SK-N-SH (cell line): ENCODE measurements around the gene NUAK1. TPM values are rescaled to one million over a fixed set of nuclear protein-coding genes. Genes with fewer than 3 reads are reported as not detected.

Source experiments
- CTCF ChIA-PET: fragments of 300-600, 350-600 bp; formaldehyde crosslinking; extraction: SDS; loops from one replicate; lab custom pipeline; 2021; lab: Yijun Ruan, JAX
- POLR2A ChIA-PET: fragments of 350-600 bp; sonication (Branson Sonifier 250); formaldehyde crosslinking; extraction: SDS; loops from one replicate; lab custom pipeline; 2020; ENCODE audit warnings: antibody characterized with exemption, inconsistent platforms; lab: Yijun Ruan, JAX
- DNase-seq: peaks from one replicate; pipeline ENCODE4 v3.0.0; 2012
- H2AFZ ChIP-seq: fragments of 200-600 bp; sonication (generic); 2 replicates; pipeline ENCODE4 v1.8.1; 2016; ENCODE audit warnings: antibody characterized with exemption, mild to moderate bottlenecking, low read depth
- H3F3A ChIP-seq: fragments of 200-600 bp; sonication (generic); replicated peaks from 2 replicates; pipeline ENCODE3; 2016; ENCODE audit warnings: antibody characterized with exemption, mild to moderate bottlenecking; ENCODE audit not compliant: insufficient read depth
- H3K27ac ChIP-seq, 2 experiments: fragments of 200-500 bp in 1 of 2; fragments of 200-600 bp in 1 of 2; sonication (Bioruptor generic) in 1 of 2; sonication (generic), shearing (Covaris generic) in 1 of 2; 2 replicates each; pipeline versions ENCODE4 v1.5.1 to v1.6.1; 2014 to 2016; ENCODE audit warnings: low read depth in 2 of 2, inconsistent platforms in 1 of 2, low read length in 1 of 2, mild to moderate bottlenecking in 1 of 2, mixed read lengths in 1 of 2
- H3K27me3 ChIP-seq: fragments of 200-600 bp; sonication (generic), shearing (Covaris generic); 2 replicates; pipeline ENCODE4 v1.6.1; 2016; ENCODE audit warnings: mixed run types; ENCODE audit not compliant: insufficient read depth
- H3K36me3 ChIP-seq, 2 experiments: fragments of 200-500 bp in 1 of 2; fragments of 200-600 bp in 1 of 2; sonication (Bioruptor generic) in 1 of 2; sonication (generic) in 1 of 2; replicated peaks in 1 of 2; 2 replicates each; pipeline versions ENCODE3 to v1.5.1; 2014 to 2016; ENCODE audit warnings: low read length in 1 of 2, mild to moderate bottlenecking in 1 of 2; ENCODE audit not compliant: insufficient read depth in 2 of 2, control insufficient read depth in 1 of 2
- H3K4me1 ChIP-seq, 2 experiments: fragments of 200-500 bp in 1 of 2; fragments of 200-600 bp in 1 of 2; sonication (Bioruptor generic) in 1 of 2; sonication (generic), shearing (Covaris generic) in 1 of 2; 2 replicates each; pipeline versions ENCODE4 v1.5.1 to v1.6.1; 2014 to 2016; ENCODE audit warnings: low read depth in 1 of 2, low read length in 1 of 2, mixed run types in 1 of 2; ENCODE audit not compliant: insufficient read depth in 2 of 2, control insufficient read depth in 1 of 2
- H3K4me2 ChIP-seq: fragments of 200-600 bp; sonication (generic), shearing (Covaris generic); 2 replicates; pipeline ENCODE4 v1.6.1; 2017; ENCODE audit warnings: mixed run types
- H3K4me3 ChIP-seq, 2 experiments: fragments of 200-500 bp in 1 of 2; fragments of 200-600 bp in 1 of 2; sonication (Bioruptor generic) in 1 of 2; sonication (generic), shearing (Covaris generic) in 1 of 2; 2 replicates each; pipeline versions ENCODE4 v1.5.1 to v1.8.1; 2014 to 2016; ENCODE audit warnings: low read depth in 2 of 2, inconsistent platforms in 1 of 2, low read length in 1 of 2, mild to moderate bottlenecking in 1 of 2, mixed read lengths in 1 of 2, moderate library complexity in 1 of 2
- H3K79me2 ChIP-seq: fragments of 200-600 bp; sonication (generic); 2 replicates; pipeline ENCODE4 v1.8.1; 2017; ENCODE audit warnings: mild to moderate bottlenecking; ENCODE audit not compliant: insufficient read depth
- H3K9ac ChIP-seq: fragments of 200-600 bp; sonication (generic); 2 replicates; pipeline ENCODE4 v1.6.1; 2017; ENCODE audit warnings: mixed run types
- H3K9me2 ChIP-seq: fragments of 200-600 bp; sonication (generic); 2 replicates; pipeline ENCODE4 v1.6.1; 2017; ENCODE audit warnings: mixed run types
- H3K9me3 ChIP-seq: fragments of 200-600 bp; sonication (generic); 2 replicates; pipeline ENCODE4 v1.6.1; 2017; ENCODE audit warnings: mixed run types, mild to moderate bottlenecking, moderate library complexity
- H4K20me1 ChIP-seq: fragments of 200-600 bp; sonication (generic); 2 replicates; pipeline ENCODE4 v1.6.1; 2017; ENCODE audit warnings: mild to moderate bottlenecking, mixed run types; ENCODE audit not compliant: insufficient read depth
- CTCF ChIP-seq: fragments of 200-600 bp; sonication (generic); IDR thresholded peaks from 2 replicates; pipeline ENCODE4 v1.6.1; 2017; ENCODE audit warnings: antibody characterized with exemption, mild to moderate bottlenecking, moderate library complexity
- EP300 ChIP-seq, 2 experiments: IDR thresholded peaks; 2 replicates each; pipeline versions ENCODE4 v1.4.0 to v1.6.1; 2012; ENCODE audit warnings: borderline replicate concordance in 1 of 2, low read depth in 1 of 2, low read length in 1 of 2
- FOSL2 ChIP-seq: IDR thresholded peaks from 2 replicates; pipeline ENCODE4 v1.4.0; 2012; ENCODE audit warnings: low read depth, mild to moderate bottlenecking, moderate library complexity, borderline replicate concordance
- GATA2 ChIP-seq: sonication (generic); formaldehyde crosslinking; IDR thresholded peaks from 2 replicates; pipeline ENCODE4 v1.5.0; 2020; ENCODE audit warnings: mild to moderate bottlenecking, missing genetic modification reagents
- IRF3 ChIP-seq: fragments of 150-350 bp; IDR thresholded peaks from 2 replicates; pipeline ENCODE4 v1.6.1; 2016; ENCODE audit warnings: mild to moderate bottlenecking, low read depth, low read length
- MEF2A ChIP-seq: IDR thresholded peaks from 2 replicates; pipeline ENCODE4 v1.4.0; 2012; ENCODE audit warnings: low read depth, borderline replicate concordance
- PBX3 ChIP-seq: IDR thresholded peaks from 2 replicates; pipeline ENCODE4; 2012
- RAD21 ChIP-seq: IDR thresholded peaks from 2 replicates; pipeline ENCODE4 v1.6.1; 2012; ENCODE audit warnings: mild to moderate bottlenecking, low read length
- TCF12 ChIP-seq: IDR thresholded peaks from 2 replicates; pipeline ENCODE4 v1.4.0; 2012
- USF1 ChIP-seq: IDR thresholded peaks from 2 replicates; pipeline ENCODE4 v1.4.0; 2012; ENCODE audit warnings: low read depth, borderline replicate concordance
- USF2 ChIP-seq: fragments of 150-350 bp; IDR thresholded peaks from 2 replicates; pipeline ENCODE4 v1.6.1; 2017; ENCODE audit warnings: antibody characterized with exemption, low read length, low read depth, borderline replicate concordance
- YY1 ChIP-seq: IDR thresholded peaks from 2 replicates; pipeline ENCODE4 v1.4.0; 2012; ENCODE audit warnings: low read depth, mild to moderate bottlenecking
- whole genome bisulfite sequencing: methylation state at CpG from one replicate; pipeline ENCODE4 v1.1.6; 2017; ENCODE audit warnings: low lambda C conversion rate; 5-methylcytosine and 5-hydroxymethylcytosine counted together
- polyA plus RNA-seq, 3 experiments: library from polyadenylated mRNA; depleted of rRNA; stranded (reverse); fragments of >200 nt; gene quantifications; 2 replicates each; pipeline ENCODE4 v1.2.3, GENCODE V29; 2012

NUAK1 gene
- polyA plus RNA-seq, 1 of the 3 experiments (the other 2 are of a cell fraction), result 8.1 TPM

DNA sequence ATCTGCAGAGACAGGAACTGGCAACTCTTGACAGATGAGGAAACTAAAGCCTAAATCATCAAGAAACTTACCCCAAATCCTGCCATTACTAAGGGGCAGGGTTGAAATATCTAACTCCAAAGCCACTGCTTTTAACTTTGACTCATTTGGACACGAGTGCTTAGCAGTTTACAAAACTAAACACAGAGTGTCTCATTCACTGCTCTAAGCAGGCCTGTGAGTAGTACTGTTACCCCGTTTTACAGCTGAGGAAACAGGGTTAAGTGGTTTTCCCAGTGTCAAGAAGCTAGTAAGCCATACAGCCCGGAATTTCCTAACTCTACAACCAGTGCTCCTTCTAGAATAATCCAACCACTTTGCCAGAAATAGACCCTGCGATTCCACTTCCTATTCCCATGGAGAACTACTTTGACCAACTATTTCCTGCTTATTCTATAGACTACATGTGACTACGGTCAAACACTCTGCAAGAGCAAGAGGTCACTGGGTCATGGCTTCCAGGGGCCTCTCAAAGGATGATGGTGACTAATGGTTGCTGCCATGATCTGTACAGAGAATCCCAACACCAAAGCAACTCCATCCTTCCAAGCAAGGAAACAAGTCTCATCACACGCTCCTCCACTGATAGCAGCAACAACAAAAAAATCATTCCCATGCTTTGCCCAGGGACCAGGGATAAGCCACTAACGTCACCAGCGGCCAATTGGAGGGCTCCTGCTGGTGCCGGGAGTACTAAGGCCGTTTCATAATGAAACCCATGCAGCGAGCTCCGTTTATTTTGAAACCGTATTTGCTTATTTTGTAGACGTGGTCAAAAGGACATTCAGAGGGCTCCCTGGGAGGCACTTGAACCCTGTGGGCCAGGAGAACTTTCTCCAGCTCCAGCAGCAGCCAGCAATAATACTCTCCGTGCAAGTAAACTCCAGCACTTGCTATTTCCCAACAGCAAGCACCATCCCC lies 56.3 kb downstream of the NUAK1 start:
- no peak overlapping the region for H3K9ac ChIP-seq
- WGBS, result 92% methylated on average over 15 of the region's 15 CpGs
- no peak overlapping the region for H3K4me3 ChIP-seq
- H3K36me3 ChIP-seq, result peaks cover 11 to 30% of the 10 kb centered on the region in 2 experiments
- POLR2A ChIA-PET, result no interaction called here
- peak overlapping the region in 1 of 2 experiments; percentile 96; a peak in 2 of 4 replicates for H3K27ac ChIP-seq
- no peaks in the 10 kb centered on the region for H3K27me3 ChIP-seq
- H3K79me2 ChIP-seq, result peaks cover 81% of the 10 kb centered on the region
- no peaks in the 10 kb centered on the region for H3K9me3 ChIP-seq
- no peak overlapping the region for H2AFZ ChIP-seq
- H3K4me1 ChIP-seq, result peaks cover 3 to 23% of the 10 kb centered on the region in 2 experiments; a peak in 3 of 4 replicates
- no peaks in the 10 kb centered on the region for H3K9me2 ChIP-seq
- H4K20me1 ChIP-seq, result no peaks in the 10 kb centered on the region
- no peak for DNase-seq
- CTCF ChIA-PET, result no interaction called here
- peaks cover 41% of the 10 kb centered on the region for H3F3A ChIP-seq
- no peak for TF ChIP-seq GATA2 (CRISPR knock-in tag)
- TF ChIP-seq CTCF, result no peak
- TF ChIP-seq USF1, result no peak
- TF ChIP-seq USF2, result no peak
- TF ChIP-seq IRF3, result no peak
- TF ChIP-seq MEF2A, result no peak
- H3K4me2 ChIP-seq, result 0 out of 2 replicates have a peak overlapping the region, but pooled peaks have one; percentile 6

GRCh38 chr12:106081606-106082005 lies 57.1 kb downstream of the NUAK1 start:
- POLR2A ChIA-PET, result no interaction called here
- no peak overlapping the region for H2AFZ ChIP-seq
- H3K4me3 ChIP-seq, result no peak overlapping the region
- peak overlapping the region in 1 of 2 experiments; percentile 96; a peak in 2 of 4 replicates for H3K27ac ChIP-seq
- TF ChIP-seq CTCF (no peak), YY1 (no peak), RAD21 (no peak), PBX3 (no peak), TCF12 (no peak), EP300 (IDR thresholded peaks at IDR 0.05; ENCODE audit: borderline replicate concordance in 1 of 2, low read depth in 1 of 2, low read length in 1 of 2) (no peak), FOSL2 (no peak)
- H3K27me3 ChIP-seq, result no peaks in the 10 kb centered on the region
- H3K4me2 ChIP-seq, result no peak overlapping the region
- no peaks in the 10 kb centered on the region for H3K9me3 ChIP-seq
- H3K9ac ChIP-seq, result no peak overlapping the region
- no peak for DNase-seq
- H3F3A ChIP-seq, result peaks cover 41% of the 10 kb centered on the region
- peaks cover 81% of the 10 kb centered on the region for H3K79me2 ChIP-seq
- peaks cover 11 to 39% of the 10 kb centered on the region in 2 experiments for H3K36me3 ChIP-seq
- no peaks in the 10 kb centered on the region for H3K9me2 ChIP-seq
- CTCF ChIA-PET, result interaction anchor here (0.7 to 1.3 kb wide), 2 partner anchors 56 to 376 kb away, joined by 3 to 4 read pairs; no protein-coding TSS in a partner anchor
- peaks cover 3 to 23% of the 10 kb centered on the region in 2 experiments; a peak in 3 of 4 replicates for H3K4me1 ChIP-seq
- no peaks in the 10 kb centered on the region for H4K20me1 ChIP-seq
